GM19099 (cell line): Measurements from ENCODE around the gene CCDC91.

Source experiments
- POLR2A ChIP-seq: IDR thresholded peaks from 3 replicates; pipeline ENCODE4 v1.6.1; 2011; ENCODE audit warnings: low read depth; ENCODE audit not compliant: insufficient read length; ENCODE audit errors: extremely low read depth

Gene CCDC91

DNA sequence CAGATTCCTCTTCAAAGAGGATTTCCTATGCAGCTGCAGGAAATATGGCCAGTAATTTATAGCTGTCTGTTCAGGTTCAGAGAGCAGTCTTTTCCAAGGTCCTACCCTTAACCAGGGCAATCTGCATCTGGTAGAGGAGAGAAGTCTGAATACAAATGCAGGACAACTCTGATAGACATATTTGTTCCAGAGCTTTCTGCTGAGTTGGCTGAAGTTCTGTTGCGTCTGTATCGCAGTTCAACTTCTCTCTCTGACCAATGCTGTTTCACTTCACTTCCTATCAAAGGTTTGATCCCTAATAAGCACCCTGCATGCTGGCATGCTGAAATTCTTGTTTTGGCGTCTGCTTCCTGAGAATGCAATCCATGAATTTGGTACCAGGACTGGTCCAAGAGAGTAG lies 14.0 kb upstream of the CCDC91 start:
- no peak for TF ChIP-seq POLR2A

- TF ChIP-seq POLR2A: no peak
Observed at GRCh38 chr12:28177461-28177860, 12.8 kb upstream of the CCDC91 start.

- no peak for TF ChIP-seq POLR2A
Observed at GRCh38 chr12:28177905-28178304, 12.4 kb upstream of the CCDC91 start.

- TF ChIP-seq POLR2A: no peak
Observed at GRCh38 chr12:28178775-28179174, 11.5 kb upstream of the CCDC91 start.

DNA sequence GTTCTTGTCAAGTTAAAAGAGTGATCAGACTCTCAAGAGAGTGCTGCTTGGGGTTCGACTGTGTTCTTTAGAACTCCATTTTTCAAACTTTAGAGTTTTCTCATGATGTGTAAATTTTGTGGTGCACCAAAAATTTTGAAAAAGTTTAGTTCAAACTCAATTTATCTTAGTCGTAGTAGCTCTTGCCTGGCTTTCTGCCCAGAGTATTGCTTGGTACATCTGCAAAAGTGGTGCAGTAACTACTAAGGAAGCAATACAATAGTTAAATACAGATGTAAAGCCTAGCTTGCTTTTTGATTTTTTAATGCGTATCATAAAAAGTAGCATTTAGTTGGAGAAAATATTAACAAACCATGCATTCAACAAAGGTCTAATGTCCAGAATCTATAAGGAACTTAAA lies 9.5 kb upstream of the CCDC91 start:
- TF ChIP-seq POLR2A: no peak

- no peak for TF ChIP-seq POLR2A
Observed at GRCh38 chr12:28184375-28184774, 5.9 kb upstream of the CCDC91 start.

DNA sequence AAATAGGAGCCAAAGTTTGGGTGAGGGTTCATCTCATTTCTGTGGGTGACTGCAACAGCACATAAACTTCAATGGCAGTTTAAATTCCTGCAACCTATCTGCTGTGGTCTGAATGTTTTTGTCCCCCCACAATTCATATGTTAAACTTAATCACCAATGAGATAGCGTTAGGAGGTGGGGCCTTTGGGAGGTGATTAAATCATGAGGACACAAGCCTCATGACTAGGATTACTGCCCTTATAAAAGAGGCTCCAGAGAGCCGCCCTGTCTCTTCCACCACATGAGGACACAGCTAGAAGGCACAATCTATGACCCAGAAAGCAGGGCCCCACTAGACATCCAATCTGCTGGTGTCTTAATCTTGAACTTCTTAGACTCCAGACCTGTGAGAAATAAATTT lies 3.8 kb upstream of the CCDC91 start:
- TF ChIP-seq POLR2A: no peak

GRCh38 chr12:28189784-28190320 lies 404 bp upstream of the CCDC91 start:
- no peak for TF ChIP-seq POLR2A

DNA sequence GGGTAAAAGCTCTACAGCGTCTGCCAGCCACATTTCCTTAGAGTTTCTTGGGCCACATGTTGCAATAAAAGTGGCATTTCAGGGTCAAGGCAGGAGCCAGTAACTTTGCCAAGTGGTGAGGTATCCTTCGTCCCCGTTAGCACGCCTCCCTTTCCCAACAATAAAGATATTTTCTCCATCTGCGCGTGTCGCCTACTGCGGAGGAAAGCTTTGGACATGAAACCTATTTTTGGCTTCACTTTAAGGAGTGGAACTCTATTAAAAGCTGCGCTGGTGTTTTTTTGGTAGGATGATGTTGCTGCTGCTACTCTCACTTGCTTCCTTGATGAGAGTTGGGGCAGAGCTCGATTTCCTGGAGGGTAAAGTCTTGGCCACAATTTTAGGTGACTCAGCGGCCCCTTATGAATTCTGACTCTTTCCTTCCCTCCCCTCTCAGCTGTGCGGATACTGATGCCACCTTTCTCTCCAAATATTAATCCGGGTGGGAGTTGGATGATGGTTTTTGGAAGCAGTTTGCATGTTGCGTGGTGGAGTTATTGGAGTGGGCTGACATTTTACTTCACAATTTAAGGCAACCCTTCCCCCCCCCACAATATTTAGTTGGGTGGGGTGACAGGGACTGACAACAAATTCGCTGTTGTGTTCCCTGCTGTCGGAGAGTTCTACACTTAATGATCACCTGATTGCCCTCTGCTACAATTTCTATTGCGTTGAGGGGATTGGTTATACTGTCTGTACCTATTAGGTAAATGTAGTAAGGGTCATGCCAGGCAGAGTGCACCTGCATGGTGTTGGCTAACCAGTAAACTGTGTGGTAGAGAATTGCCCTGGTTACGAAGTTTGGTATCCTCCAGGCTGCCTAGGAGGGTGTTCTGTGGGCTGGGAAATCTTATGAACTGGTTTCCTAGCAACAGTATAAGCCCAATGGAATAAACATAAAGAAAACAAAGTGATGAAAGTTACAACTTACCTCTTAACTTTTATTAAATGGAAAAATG lies 1.1 kb downstream of the CCDC91 start:
- TF ChIP-seq POLR2A: no peak

GRCh38 chr12:28192125-28192524 lies 1.9 kb downstream of the CCDC91 start:
- no peak for TF ChIP-seq POLR2A

DNA sequence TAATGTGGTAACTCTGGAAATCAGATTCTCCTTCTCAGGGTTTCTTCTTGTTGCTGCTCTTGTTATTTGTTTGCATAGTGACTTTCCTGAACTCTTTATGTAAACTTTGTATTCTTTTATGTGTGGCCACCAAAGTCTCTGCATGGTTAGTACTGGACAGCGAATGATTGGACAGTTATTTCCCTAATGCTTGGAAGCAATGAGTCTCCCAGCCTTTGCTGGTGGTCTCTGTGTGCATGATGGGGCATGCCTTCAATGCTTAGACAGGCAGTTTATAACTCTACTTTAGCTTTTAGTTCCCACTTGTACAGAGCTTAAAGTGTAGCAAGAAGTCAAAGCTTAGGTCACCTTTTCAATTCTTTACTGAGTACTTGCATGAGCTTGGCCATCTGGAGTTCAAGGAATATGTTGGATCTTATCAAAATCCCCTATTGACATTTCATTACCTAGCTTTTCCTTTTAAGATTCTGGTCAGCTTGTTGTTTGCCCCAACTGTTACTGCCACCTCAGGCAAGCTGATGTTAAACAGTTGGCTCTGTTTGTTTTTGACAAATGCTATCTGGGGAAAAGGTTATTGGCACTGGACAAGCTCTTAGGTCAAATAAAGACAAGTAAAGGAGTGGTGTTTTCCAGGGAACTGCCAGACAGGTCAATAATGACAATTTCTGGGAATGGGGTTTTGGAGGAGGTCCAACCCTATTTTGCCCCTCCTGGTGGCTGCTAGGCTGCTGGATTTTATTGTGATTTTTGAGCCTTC lies 12.3 kb downstream of the CCDC91 start:
- no peak for TF ChIP-seq POLR2A

- TF ChIP-seq POLR2A: no peak
Observed at GRCh38 chr12:28209782-28210181, 19.5 kb downstream of the CCDC91 start.

- no peak for TF ChIP-seq POLR2A
Observed at GRCh38 chr12:28212182-28212581, 21.9 kb downstream of the CCDC91 start.

- no peak for TF ChIP-seq POLR2A
Observed at GRCh38 chr12:28215021-28215420, 24.8 kb downstream of the CCDC91 start.

DNA sequence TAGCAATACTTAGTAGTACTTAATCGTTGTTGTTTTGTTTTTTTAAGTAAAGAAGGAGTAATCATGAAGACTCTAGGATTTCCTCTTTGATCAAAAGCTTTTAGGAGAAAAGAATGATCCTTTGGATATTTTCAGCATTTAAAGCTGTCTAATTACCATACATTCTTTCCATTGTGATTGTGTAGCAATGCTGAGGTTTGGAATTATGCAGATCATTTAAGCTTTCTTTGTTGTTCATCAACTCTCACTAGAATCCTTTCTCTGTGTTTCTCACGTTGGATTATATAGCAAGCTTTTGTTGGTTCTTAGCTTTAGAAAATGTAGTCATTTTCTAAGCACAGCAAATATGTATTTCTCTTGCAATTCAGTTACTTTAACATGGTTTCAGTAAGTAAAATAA lies 25.8 kb downstream of the CCDC91 start:
- TF ChIP-seq POLR2A: no peak
